Amniotic stem cell (primary cell): ENCODE measurements around the gene CKAP2L.

Source experiments
- DNase-seq: peaks from one replicate; lab custom pipeline; 2025; lab: John Stamatoyannopoulos, UW

CKAP2L gene

GRCh38 chr2:112760149-112760548, 4.3 kb downstream of the CKAP2L start:
- no peak for DNase-seq

- DNase-seq, result no peak
Observed at GRCh38 chr2:112758711-112759110, 5.7 kb downstream of the CKAP2L start.

DNA sequence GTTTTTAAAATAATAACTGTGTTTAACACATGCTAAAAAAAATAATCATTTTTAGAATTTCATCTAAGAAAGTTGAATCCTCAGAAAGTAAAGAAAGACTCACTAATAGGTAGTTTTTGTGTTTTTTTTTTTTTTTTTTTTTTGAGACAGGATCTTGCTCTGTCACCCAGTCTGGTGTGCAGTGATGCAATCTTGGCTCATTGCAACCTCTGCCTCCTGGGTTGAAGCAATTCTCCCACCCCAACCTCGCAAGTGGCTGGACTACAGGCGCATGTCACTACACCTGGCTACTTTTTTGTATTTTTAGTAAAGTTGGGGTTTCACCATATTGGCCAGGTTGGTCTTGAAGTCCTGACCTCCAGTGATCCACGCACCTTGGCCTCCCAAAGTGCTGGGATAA, 7.1 kb downstream of the CKAP2L start:
- DNase-seq, result no peak

DNA sequence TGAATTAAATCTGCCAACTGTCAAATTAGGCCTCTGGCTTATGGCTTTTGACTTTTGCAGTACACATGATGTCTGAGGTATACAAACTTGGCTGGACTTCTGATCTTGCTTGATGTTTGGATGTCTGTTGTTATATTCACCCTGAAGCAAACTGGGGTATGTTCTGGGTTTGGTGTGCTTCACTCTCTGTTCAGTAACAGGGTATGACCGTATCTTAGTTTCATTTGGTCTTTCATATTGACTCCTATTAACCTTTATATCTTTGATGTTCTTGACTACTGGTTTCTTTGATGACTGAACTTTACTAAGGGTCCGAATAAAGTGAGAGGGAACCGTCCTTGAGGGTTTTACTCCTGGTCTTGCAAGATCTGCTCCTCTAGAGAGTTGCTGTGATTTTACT, 8.2 kb downstream of the CKAP2L start:
- DNase-seq, result no peak

DNA sequence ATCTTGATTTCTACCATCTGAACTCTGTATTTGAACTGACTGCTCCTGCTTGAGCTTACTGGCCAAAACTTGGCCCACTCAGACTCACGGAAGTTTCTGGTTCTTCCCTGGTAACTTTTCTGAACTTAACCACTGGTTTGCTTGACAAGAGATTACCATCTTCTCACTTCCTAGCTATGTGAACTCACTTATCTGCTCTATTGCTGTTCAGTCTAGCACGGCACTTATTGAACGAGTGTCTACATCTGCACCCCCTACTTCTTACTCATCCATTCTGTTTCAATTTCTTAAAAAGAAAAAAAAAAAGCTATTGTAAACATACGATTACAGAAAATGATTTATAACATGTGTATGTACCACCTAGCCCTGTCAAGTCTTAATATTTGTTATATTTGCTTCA, 9.0 kb downstream of the CKAP2L start:
- DNase-seq, result no peak

DNA sequence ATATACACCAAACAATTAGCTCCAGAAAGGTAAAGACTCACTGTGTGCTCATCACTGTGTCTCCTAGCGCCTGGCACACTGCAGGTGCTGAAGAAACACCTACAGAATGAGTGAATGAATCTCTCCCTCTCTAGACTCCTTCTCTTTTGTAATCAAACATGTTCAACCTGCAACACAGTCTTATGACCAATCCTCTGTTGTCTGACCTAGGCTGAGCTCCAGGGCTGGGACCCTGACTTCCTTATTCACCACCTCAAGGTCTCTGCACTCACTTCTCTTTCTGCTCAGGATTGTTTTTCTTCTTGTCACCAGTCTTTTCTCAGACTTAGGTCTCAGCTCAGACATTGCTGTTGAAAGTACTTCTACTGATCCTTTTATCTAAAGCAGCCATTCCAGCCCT, 9.8 kb downstream of the CKAP2L start:
- DNase-seq, result no peak

DNA sequence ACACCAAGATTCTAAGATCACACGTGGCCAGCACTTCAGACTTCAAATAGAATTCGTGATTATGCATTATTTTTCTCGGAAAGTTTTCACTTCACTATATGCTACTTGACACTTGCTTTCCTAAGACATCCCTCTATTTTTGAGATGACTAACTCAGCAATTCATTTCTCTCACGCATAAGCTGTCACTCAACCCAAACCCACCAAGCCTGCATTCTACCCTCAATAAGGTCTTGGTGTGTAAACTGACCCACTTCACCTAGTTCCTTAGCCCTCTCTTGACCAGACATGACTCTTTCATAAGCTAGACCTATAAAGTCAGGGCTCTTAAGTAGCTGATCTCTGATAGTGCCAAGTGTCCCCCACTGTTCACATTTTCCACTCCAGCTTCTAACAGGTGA, 11.7 kb downstream of the CKAP2L start:
- DNase-seq, result no peak

DNA sequence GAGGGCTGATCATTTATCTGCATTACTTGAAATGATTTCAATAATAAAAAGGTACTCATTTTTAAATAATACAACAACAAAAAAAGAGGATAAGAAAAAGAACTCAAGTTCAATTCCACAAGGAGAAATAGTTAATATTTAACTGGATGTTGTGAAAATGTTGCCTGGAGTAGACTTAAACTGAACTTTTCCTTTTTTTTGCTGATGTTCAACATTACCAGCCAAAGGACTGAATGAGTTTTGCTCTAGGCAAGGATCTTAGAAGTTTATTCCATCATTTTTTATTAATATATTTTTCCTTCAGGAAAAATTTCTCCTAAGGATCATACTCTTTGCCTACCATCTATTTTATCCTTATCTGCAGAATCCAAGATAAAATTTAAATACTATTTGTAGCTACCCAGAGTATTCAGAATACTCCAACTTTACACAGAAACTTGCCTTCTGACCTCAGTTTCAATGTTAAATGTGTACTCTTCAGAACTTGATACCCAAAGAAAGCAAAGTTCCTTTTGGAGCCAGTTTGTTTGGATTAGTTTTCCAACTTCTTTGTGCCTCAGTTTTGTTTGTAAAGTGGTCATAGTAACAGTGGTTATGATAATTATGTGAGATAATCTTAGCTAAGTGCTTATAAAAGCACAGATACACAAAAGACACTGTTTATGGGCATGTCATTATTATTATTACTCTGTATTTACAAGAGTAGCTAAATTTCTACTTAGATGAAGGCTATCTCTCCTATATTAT, 12.8 kb downstream of the CKAP2L start:
- DNase-seq, result no peak

GRCh38 chr2:112750560-112750843, 13.9 kb downstream of the CKAP2L start:
- no peak for DNase-seq

DNA sequence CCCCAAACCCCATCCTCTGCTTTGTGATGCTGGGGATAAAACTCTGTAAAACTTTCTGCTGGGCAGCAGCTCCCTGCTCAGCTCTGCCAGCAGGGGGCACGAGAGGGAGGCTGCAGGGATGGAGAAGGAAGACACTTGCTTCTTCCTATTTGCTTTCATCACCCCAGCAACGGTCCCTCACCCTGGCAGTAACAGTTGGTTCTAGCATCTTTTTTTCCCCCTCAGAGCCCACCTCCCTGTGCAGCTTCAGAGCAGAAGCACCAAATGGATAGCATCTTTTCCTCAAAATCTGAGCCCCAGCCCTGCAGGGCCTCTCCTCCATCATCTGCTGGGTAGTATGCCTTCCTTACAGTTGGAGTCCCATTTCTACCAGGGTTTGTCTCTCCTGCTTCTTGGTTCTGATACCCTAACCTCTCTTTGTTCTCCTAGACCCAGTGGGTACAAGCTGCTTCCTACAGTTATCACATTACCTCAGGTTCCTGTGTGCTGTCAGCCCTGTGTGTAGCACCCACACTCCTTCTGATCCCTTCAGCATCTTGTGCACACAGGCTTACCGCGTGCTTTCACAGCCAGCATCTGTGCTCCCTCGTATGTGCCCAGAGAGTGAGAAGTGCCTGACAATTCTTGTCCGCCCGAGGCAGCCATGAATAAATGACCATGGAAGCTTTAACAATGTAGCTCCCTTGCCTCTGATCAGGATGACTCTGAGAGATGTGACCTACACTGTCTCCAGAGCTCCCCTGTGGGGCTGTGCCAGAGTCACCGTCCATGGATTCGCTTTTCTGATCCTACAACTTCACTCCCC, 14.5 kb downstream of the CKAP2L start:
- DNase-seq, result peak; percentile 52

DNA sequence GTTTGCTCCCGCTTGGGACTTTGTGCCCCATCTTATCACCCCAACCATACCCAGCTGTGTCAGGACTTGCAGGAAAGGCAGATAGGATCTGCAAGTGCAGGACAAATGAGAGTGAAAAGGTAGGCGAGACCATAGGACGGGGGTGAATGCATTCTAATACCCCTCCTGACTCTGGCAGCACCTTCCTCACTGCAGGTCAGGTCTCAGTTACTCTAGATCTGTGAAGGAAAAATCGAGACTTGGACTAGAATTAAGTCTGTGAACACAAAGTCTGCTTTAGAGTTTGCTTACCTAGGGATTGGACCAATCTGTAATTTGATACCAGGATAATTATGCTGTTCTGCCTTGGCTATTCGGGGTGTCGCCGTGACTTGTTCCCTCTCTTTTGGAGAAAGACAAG, 23.9 kb downstream of the CKAP2L start:
- no peak for DNase-seq

DNA sequence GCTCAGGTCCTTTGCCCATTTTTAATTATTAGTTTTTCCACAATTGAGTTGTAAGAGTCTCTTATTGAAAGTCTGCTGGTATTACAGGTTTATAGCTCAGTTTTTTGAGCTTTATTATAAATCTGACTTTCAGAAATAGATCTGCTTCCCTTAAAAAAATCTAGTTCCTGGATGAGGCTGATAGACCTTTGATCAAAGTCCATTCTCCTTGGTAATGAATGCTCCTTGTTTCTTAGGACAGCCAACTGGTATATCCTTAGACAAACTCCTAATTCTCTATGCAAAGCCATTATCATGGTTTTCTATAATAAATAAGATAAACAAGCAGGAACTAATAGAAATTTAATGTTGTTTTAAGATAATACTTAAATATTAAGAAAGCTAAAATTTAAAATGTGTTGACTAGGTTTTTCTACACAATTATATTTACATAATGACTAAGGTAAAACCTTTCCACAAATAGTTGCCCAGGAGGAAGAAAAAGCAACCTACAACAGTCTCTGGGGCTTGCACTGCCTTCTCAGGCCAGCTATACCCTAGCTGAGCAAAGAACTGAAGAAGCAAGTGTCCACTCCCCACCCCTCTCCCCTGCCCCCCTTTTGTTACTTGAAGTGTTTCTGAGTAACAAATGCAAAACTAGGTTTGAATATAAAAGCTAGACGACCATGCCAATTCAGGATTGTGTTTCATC, 26.7 kb downstream of the CKAP2L start:
- no peak for DNase-seq

- no peak for DNase-seq
Observed at GRCh38 chr2:112733871-112734270, 30.5 kb downstream of the CKAP2L start.

- no peak for DNase-seq
Observed at GRCh38 chr2:112733456-112733855, 31.0 kb downstream of the CKAP2L start.

DNA sequence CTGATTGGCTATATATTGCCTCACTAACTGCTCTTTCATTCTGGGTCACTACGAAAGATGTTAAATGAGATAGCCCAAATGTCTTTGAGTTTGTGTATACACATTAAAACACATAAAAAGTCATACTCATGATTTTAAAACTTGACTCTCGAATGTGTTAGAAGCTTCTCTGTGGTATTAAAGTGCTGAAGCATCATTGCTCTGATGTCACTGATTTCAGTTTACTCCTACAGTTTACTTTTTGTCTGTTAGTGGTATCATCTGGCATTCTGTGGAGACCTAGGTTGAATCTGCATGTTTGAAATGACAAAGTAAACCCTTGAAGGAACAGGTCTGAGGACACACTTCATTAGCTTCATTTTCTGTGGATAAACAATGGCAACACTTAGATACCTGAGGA, 32.9 kb downstream of the CKAP2L start:
- DNase-seq, result no peak

- no peak for DNase-seq
Observed at GRCh38 chr2:112730791-112731190, 33.6 kb downstream of the CKAP2L start.

GRCh38 chr2:112730216-112730615, 34.2 kb downstream of the CKAP2L start:
- DNase-seq, result no peak

DNA sequence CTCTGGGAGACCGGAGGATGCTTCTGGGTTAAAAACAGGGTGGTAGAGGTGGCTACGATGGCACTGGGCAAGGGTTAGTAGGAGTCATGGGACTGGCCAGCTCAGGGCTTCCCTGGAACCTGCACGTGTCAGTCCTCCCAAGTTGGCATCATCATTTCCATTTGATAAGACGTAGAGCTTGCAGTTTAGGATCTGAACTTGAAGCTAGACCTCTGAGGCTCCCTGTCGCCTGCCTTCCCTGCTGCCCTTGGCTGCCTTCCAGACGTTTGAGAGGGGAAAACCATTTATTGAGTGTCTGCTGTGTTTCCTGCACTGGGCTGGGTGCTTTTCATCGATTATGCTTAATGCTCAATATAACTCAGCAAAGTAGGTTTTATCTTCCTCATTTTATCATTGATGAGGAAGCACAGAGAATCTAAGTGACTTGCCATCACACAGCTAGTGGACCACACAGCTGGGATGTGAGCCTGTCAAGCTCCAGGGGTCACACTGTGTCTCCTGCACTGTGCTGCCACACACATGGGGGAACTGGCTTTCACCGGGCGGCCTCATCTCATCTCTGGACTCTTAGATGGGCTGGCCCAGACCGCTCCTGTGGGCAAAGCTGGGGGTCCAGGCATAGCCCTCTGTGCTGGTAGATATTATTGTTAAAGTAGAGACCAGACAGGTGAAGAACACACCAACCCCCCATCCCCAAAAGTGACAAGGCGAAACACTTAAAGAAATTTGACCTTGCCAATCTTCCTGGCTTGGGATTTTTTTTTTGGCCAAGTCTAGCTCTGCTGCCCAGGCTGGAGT, 35.8 kb downstream of the CKAP2L start:
- no peak for DNase-seq

- no peak for DNase-seq
Observed at GRCh38 chr2:112728029-112728362, 36.4 kb downstream of the CKAP2L start.

GRCh38 chr2:112727276-112728028, 37.0 kb downstream of the CKAP2L start:
- no peak for DNase-seq

DNA sequence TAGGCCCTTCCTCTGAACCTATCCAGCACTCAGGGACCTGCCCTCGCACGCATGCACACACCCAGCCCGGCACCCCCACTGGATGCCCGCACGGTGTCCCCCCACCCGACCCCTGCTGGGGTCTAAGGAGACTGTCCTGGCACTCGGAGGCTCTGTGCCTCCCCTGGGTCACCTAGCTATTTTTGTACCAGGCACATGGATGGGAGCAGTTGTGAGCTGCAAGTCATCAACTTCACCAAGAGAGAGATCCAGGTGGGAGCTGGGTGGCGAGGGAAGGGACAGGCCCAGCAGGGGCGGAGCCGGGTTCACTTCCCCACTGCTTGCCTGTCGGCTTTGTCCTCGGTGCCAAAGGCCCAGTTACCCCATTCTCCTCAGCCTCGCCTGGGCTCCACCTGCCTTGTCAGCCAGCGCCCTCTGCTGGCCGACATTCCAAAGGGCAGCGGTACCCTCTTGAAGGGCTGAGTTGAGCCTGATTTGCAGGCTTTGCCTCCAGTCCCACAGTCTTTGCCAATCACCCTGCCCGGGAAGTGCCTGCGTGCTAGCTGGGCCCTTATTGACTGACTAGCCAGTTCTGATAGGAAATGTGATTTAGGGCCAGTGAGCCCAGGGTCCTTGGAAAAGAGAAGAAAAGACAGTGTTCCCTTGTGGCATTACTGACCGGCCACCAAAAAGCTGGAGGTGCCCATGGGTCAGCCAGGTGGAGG, 37.8 kb downstream of the CKAP2L start:
- peak; percentile 60 for DNase-seq
